Fibroblast of pulmonary artery (primary cell): ENCODE measurements around the gene HAUS5.

Source experiments
- DNase-seq: peaks from one replicate; pipeline ENCODE4 v3.0.0-alpha.2; 2010; ENCODE audit warnings: low read depth
- H3K4me3 ChIP-seq: replicated peaks from 2 replicates; pipeline ENCODE4 v1.5.1; 2011; ENCODE audit warnings: low read depth, mild to moderate bottlenecking, control low read depth, low read length, moderate library complexity
- TF ChIP-seq, protein P1 (sequence below): IDR thresholded peaks from 2 replicates; pipeline ENCODE4 v1.5.1; 2011; ENCODE audit warnings: mild to moderate bottlenecking, control low read depth, low read length, inconsistent platforms; ENCODE audit errors: missing control alignments

Gene HAUS5, protein sequence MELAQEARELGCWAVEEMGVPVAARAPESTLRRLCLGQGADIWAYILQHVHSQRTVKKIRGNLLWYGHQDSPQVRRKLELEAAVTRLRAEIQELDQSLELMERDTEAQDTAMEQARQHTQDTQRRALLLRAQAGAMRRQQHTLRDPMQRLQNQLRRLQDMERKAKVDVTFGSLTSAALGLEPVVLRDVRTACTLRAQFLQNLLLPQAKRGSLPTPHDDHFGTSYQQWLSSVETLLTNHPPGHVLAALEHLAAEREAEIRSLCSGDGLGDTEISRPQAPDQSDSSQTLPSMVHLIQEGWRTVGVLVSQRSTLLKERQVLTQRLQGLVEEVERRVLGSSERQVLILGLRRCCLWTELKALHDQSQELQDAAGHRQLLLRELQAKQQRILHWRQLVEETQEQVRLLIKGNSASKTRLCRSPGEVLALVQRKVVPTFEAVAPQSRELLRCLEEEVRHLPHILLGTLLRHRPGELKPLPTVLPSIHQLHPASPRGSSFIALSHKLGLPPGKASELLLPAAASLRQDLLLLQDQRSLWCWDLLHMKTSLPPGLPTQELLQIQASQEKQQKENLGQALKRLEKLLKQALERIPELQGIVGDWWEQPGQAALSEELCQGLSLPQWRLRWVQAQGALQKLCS

DNA sequence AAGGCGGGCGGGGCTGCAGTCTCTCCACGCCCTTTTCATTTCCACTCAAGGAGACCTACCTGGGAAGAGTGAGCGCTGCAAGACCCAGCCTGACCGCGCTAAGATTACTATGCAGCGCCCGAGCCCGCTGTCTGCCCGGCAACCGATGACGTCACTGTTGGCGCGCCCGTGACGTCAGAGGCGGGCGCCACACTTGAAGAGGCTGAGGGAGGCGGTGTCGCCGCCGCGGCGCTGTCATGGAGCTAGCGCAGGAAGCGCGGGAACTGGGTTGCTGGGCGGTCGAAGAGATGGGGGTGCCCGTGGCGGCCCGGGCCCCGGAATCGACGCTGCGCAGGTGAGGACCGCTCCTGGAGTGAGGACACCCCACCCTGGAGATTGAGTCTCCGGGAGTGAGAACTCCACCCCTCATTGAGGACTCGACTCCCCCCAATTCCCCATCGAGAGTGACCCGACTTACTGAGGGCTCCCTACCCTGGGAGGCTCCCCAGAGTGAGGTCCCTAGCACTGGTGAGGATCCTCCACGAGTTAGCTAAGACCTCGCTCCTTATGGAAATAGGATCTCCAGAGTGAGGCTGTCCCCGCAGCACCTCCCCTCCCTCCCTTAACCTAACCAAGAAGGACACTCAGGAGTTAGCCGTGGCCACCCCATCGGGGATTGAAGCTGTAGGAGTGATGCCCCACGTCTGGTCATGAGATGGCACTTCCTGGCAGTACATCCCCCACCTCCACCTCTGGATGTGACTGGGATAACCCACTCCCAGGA, at the start of gene HAUS5:
Gene HAUS5 (plus strand): TSS at position 177 of the 763 bp plus-strand sequence. CDS start 60 bp downstream, at position 237.
- DNase-seq: peak; percentile 90
- TF ChIP-seq, protein P1, sequence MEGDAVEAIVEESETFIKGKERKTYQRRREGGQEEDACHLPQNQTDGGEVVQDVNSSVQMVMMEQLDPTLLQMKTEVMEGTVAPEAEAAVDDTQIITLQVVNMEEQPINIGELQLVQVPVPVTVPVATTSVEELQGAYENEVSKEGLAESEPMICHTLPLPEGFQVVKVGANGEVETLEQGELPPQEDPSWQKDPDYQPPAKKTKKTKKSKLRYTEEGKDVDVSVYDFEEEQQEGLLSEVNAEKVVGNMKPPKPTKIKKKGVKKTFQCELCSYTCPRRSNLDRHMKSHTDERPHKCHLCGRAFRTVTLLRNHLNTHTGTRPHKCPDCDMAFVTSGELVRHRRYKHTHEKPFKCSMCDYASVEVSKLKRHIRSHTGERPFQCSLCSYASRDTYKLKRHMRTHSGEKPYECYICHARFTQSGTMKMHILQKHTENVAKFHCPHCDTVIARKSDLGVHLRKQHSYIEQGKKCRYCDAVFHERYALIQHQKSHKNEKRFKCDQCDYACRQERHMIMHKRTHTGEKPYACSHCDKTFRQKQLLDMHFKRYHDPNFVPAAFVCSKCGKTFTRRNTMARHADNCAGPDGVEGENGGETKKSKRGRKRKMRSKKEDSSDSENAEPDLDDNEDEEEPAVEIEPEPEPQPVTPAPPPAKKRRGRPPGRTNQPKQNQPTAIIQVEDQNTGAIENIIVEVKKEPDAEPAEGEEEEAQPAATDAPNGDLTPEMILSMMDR: no peak
- peak within 1 kb of the TSS; percentile 90 for H3K4me3 ChIP-seq

DNA sequence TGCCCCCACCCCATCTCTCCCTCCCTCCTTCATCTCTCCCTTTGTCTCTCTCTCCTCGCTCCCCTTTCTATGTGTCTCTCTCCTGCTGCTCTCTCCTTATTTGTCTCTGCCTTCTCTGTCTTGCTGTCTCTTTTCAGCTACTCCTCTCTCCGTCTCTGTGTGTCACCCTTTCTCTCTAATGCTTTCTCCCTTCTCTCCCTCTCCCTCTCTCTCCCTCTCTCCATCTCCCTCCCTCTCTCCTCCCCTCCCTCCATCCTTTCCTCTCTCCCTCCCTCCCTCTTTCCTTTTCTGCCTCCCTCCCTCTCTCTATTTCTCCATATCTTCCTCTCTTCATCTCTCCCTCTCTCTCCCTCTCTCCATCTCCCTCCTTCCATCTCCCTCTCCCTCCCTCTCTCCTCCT, 49.8 kb upstream of the HAUS5 start:
- TF ChIP-seq, protein P1: no peak
- no peak for DNase-seq
- no peak overlapping the region for H3K4me3 ChIP-seq

DNA sequence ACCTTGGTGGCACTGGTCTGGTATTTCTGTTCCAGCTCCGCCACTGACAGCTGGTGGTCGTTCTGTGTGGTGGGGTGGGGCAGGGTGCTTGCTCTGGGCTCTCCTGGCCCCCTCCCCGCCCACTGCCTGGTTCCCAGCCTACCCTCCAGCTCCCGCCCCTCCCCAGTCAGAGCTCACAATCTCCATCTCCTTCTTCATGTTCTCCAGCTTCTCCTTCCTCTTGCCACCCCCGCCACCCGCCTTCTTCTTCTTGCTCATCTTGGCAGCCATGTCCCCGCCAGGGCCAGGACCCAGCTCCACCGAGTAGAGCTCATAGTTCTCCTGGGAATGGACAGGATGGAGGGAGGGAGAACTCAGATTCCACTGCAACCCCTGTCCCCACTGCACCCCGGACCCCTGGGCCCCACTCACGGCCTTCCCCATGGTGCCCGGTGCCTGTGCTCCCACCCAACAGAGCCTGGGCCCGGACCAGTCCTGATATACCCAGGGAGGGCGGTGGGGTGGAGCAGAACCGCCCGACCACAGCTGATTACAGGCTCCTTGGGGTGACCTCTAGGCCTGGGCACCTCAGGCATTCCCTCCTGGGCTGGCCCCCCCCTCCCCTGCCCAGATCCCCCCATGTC, 49.2 kb upstream of the HAUS5 start, which contains the start of gene ATP4A:
Gene ATP4A (minus strand): TSS at position 452 of the 623 bp plus-strand sequence. CDS start 29 bp downstream, at position 423.
- no peak within 1 kb of the TSS for H3K4me3 ChIP-seq
- no peak for DNase-seq
- TF ChIP-seq, protein P1: no peak

DNA sequence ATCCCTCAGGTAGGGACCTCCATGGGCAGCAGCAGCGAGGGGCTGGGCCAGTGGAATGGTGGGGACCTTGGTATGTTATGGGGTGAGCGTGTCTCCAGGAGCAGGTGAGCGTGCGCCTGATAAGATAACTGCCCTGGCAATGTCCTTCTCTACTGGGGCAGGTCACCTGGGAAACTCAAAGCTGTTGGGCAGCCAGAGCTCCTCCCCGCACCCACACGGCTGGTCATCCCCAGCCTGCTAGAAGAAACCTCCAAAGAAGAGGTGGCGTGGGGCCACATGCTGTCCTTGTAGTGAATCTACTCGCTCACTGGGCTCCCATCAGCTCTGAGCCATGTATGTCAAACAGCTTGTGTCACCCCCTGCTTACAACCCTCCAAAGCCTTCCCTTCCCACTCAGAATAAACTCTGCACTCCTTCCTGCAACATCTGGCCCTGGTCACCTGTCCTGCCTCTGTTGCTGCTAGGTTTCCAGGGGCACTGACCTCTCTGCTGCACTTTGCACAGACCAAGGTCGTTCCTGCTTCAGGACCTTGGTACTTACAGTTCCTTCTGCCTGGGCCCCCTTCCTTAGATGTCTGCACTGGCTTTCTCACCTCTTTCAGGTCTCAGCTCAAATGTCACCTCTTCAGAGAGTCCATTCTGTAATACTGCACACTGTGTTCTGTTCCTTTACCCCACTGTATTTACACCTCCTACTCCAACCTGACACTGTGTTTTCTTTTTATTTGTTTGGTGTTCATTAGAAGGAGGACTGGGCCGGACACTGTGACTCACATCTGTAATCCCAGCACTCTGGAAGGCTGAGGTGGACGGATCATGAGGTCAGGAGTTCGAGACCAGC, 47.3 kb upstream of the HAUS5 start:
- no peak for DNase-seq
- H3K4me3 ChIP-seq: no peak overlapping the region
- TF ChIP-seq, protein P1: no peak

DNA sequence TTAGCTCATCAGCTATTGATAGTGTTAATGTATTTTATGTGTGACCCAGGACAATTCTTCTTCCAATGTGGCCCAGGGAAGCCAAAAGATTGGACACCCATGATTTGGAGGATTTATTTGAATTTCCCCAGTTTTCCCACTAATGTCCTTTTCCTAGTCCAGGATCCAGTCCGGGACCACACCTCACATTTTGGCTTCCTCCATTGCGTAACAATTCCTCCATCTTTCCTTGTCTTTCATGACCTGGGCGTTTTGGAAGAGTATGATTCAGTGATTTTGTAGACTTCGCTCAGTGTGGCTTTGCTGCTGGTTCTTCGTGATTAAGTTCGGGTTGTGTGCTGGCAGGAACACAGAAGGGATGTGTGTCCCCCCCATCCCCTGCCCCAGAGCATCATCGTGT, 45.8 kb upstream of the HAUS5 start:
- H3K4me3 ChIP-seq: no peak overlapping the region
- no peak for DNase-seq
- TF ChIP-seq, protein P1: no peak
